Occipital lobe (tissue), 2 donors: ENCODE measurements around the gene AIRE. TPM values are rescaled to one million over a fixed set of nuclear protein-coding genes. Genes with fewer than 3 reads are reported as not detected.
"Not testable (repeated sequence)": the region's sequence is repeated elsewhere in the genome, so short reads cannot be mapped to it uniquely, and the experiment has no call there.

Experiments used
- DNase-seq: peaks from one replicate; lab custom pipeline; 2025; lab: John Stamatoyannopoulos, UW
- total RNA-seq: library from RNA; depleted of rRNA; stranded (reverse); fragments of >200 nt; gene quantifications from one replicate; pipeline ENCODE4 v1.2.3, GENCODE V29; 2014

Gene AIRE
- total RNA-seq, 1 donor from 2014 or later: not detected

GRCh38 chr21:44265734-44266270 lies 19.9 kb upstream of the AIRE start:
- no peak for DNase-seq

- DNase-seq: no peak
Measured at GRCh38 chr21:44267655-44268142, 18.0 kb upstream of the AIRE start.

- DNase-seq: no peak
Measured at GRCh38 chr21:44269090-44269489, 16.6 kb upstream of the AIRE start.

- no peak for DNase-seq
Measured at GRCh38 chr21:44271558-44272283, 14.0 kb upstream of the AIRE start.

GRCh38 chr21:44272284-44272858 lies 13.3 kb upstream of the AIRE start:
- DNase-seq: no peak

- DNase-seq: no peak
Measured at GRCh38 chr21:44273046-44273445, 12.6 kb upstream of the AIRE start.

GRCh38 chr21:44275041-44275440 lies 10.6 kb upstream of the AIRE start:
- no peak for DNase-seq

GRCh38 chr21:44279354-44280260 lies 6.1 kb upstream of the AIRE start:
- DNase-seq: no peak

- DNase-seq: no peak
Measured at GRCh38 chr21:44281801-44282200, 3.9 kb upstream of the AIRE start.

GRCh38 chr21:44282370-44282769 lies 3.3 kb upstream of the AIRE start:
- DNase-seq: no peak

- DNase-seq: not testable (repeated sequence)
Measured at GRCh38 chr21:44283211-44283785, 2.4 kb upstream of the AIRE start.

GRCh38 chr21:44283948-44284347 lies 1.7 kb upstream of the AIRE start:
- DNase-seq: no peak

- DNase-seq: no peak
Measured at GRCh38 chr21:44286086-44286715, 525 bp downstream of the AIRE start.

GRCh38 chr21:44286716-44287632 lies 1.3 kb downstream of the AIRE start:
- no peak for DNase-seq

- no peak for DNase-seq
Measured at GRCh38 chr21:44288251-44289110, 2.8 kb downstream of the AIRE start.

GRCh38 chr21:44289381-44290010 lies 3.8 kb downstream of the AIRE start:
- DNase-seq: no peak

GRCh38 chr21:44290327-44291077 lies 4.8 kb downstream of the AIRE start:
- no peak for DNase-seq
